GM12873 (cell line): ENCODE results near the gene ZNF524.

Experiments used
- TF ChIP-seq, protein P1 (sequence below): IDR thresholded peaks from 2 replicates; pipeline ENCODE4 v1.5.1; 2012; ENCODE audit warnings: low read depth, mild to moderate bottlenecking, moderate library complexity, low read length, control low read depth; ENCODE audit not compliant: insufficient read depth; ENCODE audit errors: missing control alignments

ZNF524 gene

DNA sequence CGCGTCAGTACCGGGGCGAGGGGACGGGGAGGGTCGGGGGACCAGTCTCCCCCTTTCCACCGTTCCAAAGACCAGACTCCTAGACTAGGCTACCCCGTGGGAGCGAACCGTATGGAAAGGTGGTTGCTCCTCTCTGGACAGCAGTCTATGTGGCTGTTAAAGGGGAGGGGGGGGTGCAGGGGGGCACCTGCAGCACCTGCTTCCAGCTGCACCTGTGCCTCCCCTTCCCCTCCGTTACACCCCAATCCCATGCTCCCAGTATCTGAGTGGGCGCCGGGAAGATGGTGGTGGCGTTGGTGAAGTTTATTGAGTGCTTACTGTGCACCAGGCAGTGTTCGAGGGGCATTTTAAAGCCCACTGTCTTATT, 557 bp downstream of the ZNF524 start:
- TF ChIP-seq, protein P1, sequence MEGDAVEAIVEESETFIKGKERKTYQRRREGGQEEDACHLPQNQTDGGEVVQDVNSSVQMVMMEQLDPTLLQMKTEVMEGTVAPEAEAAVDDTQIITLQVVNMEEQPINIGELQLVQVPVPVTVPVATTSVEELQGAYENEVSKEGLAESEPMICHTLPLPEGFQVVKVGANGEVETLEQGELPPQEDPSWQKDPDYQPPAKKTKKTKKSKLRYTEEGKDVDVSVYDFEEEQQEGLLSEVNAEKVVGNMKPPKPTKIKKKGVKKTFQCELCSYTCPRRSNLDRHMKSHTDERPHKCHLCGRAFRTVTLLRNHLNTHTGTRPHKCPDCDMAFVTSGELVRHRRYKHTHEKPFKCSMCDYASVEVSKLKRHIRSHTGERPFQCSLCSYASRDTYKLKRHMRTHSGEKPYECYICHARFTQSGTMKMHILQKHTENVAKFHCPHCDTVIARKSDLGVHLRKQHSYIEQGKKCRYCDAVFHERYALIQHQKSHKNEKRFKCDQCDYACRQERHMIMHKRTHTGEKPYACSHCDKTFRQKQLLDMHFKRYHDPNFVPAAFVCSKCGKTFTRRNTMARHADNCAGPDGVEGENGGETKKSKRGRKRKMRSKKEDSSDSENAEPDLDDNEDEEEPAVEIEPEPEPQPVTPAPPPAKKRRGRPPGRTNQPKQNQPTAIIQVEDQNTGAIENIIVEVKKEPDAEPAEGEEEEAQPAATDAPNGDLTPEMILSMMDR: no peak

GRCh38 chr19:55601084-55601483, 996 bp downstream of the ZNF524 start:
- TF ChIP-seq, protein P1: no peak

DNA sequence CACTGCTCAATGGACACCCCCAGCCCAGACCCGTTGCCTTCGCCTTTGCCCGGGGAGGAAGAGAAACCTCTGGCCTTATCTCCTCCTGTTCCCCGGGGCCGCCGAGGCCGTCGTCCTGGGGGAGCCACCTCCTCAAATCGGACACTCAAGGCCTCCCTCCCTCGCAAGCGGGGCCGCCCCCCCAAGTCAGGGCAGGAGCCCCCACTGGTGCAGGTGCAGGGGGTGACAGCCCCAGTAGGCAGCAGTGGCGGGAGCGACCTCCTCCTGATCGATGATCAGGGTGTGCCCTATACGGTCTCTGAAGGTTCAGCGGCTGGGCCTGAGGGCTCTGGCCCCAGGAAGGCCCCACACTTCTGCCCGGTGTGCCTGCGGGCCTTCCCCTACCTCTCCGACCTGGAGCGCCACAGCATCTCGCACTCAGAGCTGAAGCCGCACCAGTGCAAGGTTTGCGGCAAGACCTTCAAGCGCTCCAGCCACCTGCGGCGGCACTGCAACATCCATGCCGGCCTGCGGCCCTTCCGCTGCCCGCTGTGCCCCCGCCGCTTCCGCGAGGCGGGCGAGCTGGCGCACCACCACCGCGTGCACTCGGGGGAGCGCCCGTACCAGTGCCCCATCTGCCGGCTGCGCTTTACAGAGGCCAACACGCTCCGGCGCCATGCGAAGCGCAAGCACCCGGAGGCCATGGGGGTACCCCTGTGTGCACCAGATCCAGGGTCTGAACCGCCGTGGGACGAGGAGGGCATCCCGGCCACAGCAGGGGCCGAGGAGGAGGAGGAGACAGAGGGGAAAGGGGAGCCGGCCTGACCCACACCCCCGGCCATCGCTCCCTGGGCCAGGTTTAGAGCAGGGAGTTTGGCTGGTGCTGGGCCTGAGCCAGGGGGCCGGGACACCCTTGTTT, 2.3 kb downstream of the ZNF524 start:
- TF ChIP-seq, protein P1: no peak

GRCh38 chr19:55603115-55603514, 3.0 kb downstream of the ZNF524 start:
- TF ChIP-seq, protein P1: no peak

DNA sequence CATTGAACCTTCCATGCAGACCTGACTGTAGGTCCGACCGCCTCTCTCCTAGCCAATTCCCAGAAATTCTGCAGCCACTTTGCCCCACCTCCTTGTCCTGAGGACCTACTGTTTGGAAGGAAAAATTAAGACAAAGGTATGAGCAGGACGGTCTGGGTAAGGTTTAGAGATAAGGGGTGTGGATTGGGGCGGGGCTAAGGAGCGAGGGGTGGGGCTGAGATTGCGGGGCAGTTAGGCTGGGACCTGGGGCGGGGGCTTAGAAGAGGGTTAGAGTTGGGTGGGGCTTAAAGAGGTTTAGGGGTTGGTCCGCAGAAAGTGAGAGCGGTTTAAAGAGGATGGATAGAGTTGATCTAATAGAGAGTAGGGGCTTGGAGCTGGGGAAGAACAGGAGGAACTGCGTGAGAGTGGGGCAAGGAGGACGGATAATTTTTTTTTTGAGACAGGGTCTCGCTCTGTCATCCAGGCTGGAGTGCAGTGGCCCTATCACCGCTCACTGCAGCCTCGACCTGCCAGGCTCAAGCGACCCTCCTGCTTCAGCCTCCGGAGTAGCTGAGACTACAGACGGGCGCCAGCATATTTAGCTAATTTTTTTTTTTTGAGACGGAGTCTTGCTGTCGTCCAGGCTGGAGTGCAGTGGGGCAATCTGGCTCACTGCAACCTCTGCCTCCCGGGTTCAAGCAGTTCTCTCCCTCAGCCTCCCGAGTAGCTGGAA, 3.6 kb downstream of the ZNF524 start:
- TF ChIP-seq, protein P1: no peak

DNA sequence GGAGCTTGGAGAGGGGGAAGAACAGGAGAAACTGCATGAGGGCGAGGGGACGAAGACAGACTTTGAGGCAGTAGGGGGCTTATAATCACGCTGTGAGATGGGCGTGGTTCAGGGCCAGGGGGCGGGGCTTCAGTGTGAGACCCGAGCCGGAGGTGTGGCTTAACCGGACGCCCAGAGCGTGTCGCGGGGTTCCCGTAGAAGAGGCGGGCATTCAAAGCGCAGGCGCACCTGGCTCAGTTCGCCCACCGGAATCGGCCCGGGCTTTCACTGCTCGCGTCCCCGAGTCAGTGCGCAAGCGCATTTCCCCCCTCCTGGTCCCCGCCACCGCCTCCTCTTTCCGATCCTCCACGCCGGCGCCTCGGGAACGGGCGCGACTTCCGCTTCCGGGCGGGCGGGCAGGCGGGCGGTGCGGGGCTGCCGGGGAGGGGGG, 5.1 kb downstream of the ZNF524 start:
- TF ChIP-seq, protein P1: no peak

GRCh38 chr19:55605637-55606470, 5.8 kb downstream of the ZNF524 start, which contains the start of gene ZNF865:
Gene ZNF865, plus strand, starts transcription at chr19:55605647. Its CDS starts 7,972 bp downstream, at chr19:55613619.
- TF ChIP-seq, protein P1: peak; percentile 84
